CD14-positive monocyte (primary cell): Measurements from ENCODE around the gene PLSCR4. TPM values are rescaled to one million over a fixed set of nuclear protein-coding genes. Genes with fewer than 3 reads are reported as not detected.

Source experiments
- DNase-seq, 3 donors: peaks; one replicate each; pipeline ENCODE4 v3.0.0-alpha.2; 2011 to 2022
- H2AFZ ChIP-seq: 2 replicates; pipeline ENCODE4 v1.6.0; 2012; ENCODE audit warnings: mild to moderate bottlenecking, low read depth, low read length, inconsistent platforms; ENCODE audit not compliant: insufficient read depth, poor library complexity, severe bottlenecking
- H3K27ac ChIP-seq, 2 donors: 1 replicate in 1 of 2; 2 replicates in 1 of 2; pipeline ENCODE4 v1.5.1; 2012 to 2013; ENCODE audit warnings: low read length in 2 of 2, control low read depth in 1 of 2, inconsistent platforms in 1 of 2, low read depth in 1 of 2, mild to moderate bottlenecking in 1 of 2
- H3K27me3 ChIP-seq, 2 donors: one replicate each; pipeline versions ENCODE4 v1.6.0 to v1.6.1; 2011 to 2013; ENCODE audit warnings: low read length in 2 of 2; ENCODE audit not compliant: control insufficient read depth in 2 of 2, insufficient read depth in 2 of 2
- H3K36me3 ChIP-seq, 2 donors: replicated peaks in 1 of 2; 1 replicate in 1 of 2; 2 replicates in 1 of 2; pipeline versions ENCODE4 v1.5.1 to v1.6.1; 2012 to 2013; ENCODE audit warnings: low read length in 2 of 2, control low read depth in 1 of 2, inconsistent platforms in 1 of 2, mild to moderate bottlenecking in 1 of 2; ENCODE audit not compliant: insufficient read depth in 2 of 2, control insufficient read depth in 1 of 2
- H3K4me1 ChIP-seq, 2 donors: 1 replicate in 1 of 2; 2 replicates in 1 of 2; pipeline versions ENCODE4 v1.5.1 to v1.6.1; 2012 to 2013; ENCODE audit warnings: low read length in 2 of 2, control low read depth in 1 of 2, inconsistent platforms in 1 of 2, mild to moderate bottlenecking in 1 of 2, moderate library complexity in 1 of 2; ENCODE audit not compliant: insufficient read depth in 2 of 2, control insufficient read depth in 1 of 2
- H3K4me2 ChIP-seq: replicated peaks from 2 replicates; pipeline ENCODE3; 2012; ENCODE audit warnings: low read length, moderate library complexity, mild to moderate bottlenecking; ENCODE audit not compliant: poor library complexity, severe bottlenecking; ENCODE audit errors: extremely low read depth
- H3K4me3 ChIP-seq, 3 experiments: fragments of 200-600 bp in 1 of 3; sonication (generic) in 1 of 3; replicated peaks in 1 of 3; 1 replicate in 2 of 3; 2 replicates in 1 of 3; pipeline ENCODE4 v1.5.1; 2011 to 2013; ENCODE audit warnings: low read length in 3 of 3, mild to moderate bottlenecking in 3 of 3, control low read depth in 2 of 3, low read depth in 2 of 3, inconsistent platforms in 1 of 3, moderate library complexity in 1 of 3
- H3K79me2 ChIP-seq: 2 replicates; pipeline ENCODE4 v1.6.0; 2012; ENCODE audit warnings: mild to moderate bottlenecking, control low read depth, inconsistent platforms, low read length, moderate library complexity; ENCODE audit not compliant: insufficient read depth
- H3K9ac ChIP-seq: 2 replicates; pipeline ENCODE4 v1.6.0; 2017; ENCODE audit warnings: low read length, mild to moderate bottlenecking; ENCODE audit not compliant: insufficient read depth, poor library complexity, severe bottlenecking
- H3K9me3 ChIP-seq, 2 donors: replicated peaks in 1 of 2; 1 replicate in 1 of 2; 2 replicates in 1 of 2; pipeline versions ENCODE4 v1.5.1 to v1.6.1; 2012 to 2013; ENCODE audit warnings: low read length in 2 of 2, control low read depth in 1 of 2; ENCODE audit not compliant: control insufficient read depth in 1 of 2, insufficient read depth in 1 of 2
- H4K20me1 ChIP-seq: 2 replicates; pipeline ENCODE4 v1.6.0; 2012; ENCODE audit warnings: mild to moderate bottlenecking, low read length, control low read depth, moderate library complexity; ENCODE audit not compliant: insufficient read depth
- H3K27ac Mint-ChIP-seq, 7 donors: one replicate each; pipeline ENCODE4 v1.8.0; 2020; ENCODE audit warnings: mild to moderate bottlenecking in 7 of 7, mixed read lengths in 7 of 7, moderate library complexity in 6 of 7, inconsistent platforms in 2 of 7
- H3K27me3 Mint-ChIP-seq, 3 donors: one replicate each; pipeline ENCODE4 v1.8.0; 2021 to 2022; ENCODE audit warnings: low read depth in 3 of 3, mild to moderate bottlenecking in 3 of 3, mixed read lengths in 3 of 3, moderate library complexity in 3 of 3, inconsistent platforms in 1 of 3
- H3K36me3 Mint-ChIP-seq, 2 donors: one replicate each; pipeline ENCODE4 v1.8.0; 2020; ENCODE audit warnings: mixed read lengths in 2 of 2, inconsistent platforms in 1 of 2, mild to moderate bottlenecking in 1 of 2
- H3K4me1 Mint-ChIP-seq: one replicate; pipeline ENCODE4 v1.8.0; 2020; ENCODE audit warnings: mild to moderate bottlenecking, mixed read lengths
- H3K4me3 Mint-ChIP-seq, 2 donors: one replicate each; pipeline ENCODE4 v1.8.0; 2020; ENCODE audit warnings: mild to moderate bottlenecking in 2 of 2, mixed read lengths in 2 of 2, moderate library complexity in 1 of 2
- H3K9me3 Mint-ChIP-seq, 7 donors: one replicate each; pipeline ENCODE4 v1.8.0; 2020 to 2022; ENCODE audit warnings: mixed read lengths in 7 of 7, mild to moderate bottlenecking in 6 of 7, moderate library complexity in 6 of 7, inconsistent platforms in 2 of 7
- WGBS: methylation state at CpG from one replicate; pipeline ENCODE4 v1.1.5; 2013; ENCODE audit warnings: missing lambda C conversion rate; ENCODE audit not compliant: insufficient coverage; 5-methylcytosine and 5-hydroxymethylcytosine counted together
- intact Hi-C, 2 donors: fragments of 100-400 bp; cut with micrococcal nuclease; formaldehyde crosslinking; loops; one replicate each; pipeline versions ENCODE4 v1.15.0 to v1.15.1; 2023
- polyA plus RNA-seq, 3 donors: library from polyadenylated mRNA; depleted of rRNA in 1 of 3; unstranded in 2 of 3; stranded (reverse) in 1 of 3; fragments of 300-500 nt in 2 of 3; fragments of >200 nt in 1 of 3; fragmentation: Illumina TruSeq in 2 of 3; gene quantifications; 1 replicate in 2 of 3; 2 replicates in 1 of 3; pipeline ENCODE4 v1.2.3, GENCODE V29; 2012 to 2021
- TF ChIP-seq, protein P1 (sequence below): fragments of 200-600 bp; IDR thresholded peaks from one replicate; pipeline ENCODE4 v1.8.0; 2022; ENCODE audit warnings: antibody characterized with exemption, mild to moderate bottlenecking

PLSCR4 gene
- polyA plus RNA-seq, 3 donors, result 0.05 TPM; not detected in 2

DNA sequence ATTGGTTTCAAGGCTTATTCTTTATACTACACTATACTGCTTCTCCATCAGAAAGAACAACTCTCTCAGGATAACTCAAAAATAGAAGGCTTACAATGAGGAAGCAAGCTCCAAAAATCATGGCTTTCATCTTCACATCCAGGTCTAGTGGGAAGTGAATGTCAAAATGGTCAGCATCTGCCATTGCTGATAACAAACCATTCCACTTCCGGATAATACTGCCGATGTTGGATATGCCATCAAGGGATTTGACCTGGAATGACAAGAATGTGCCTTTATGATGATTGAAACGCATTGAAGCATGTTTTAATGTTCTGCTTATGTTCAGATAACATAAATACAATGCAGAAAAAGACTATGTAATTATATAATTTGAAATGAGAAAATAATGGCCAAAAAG is 55.9 kb downstream of the PLSCR4 start:
- no peak overlapping the region for H3K4me3 Mint-ChIP-seq
- Histone ChIP-seq H3K4me2 (no peak overlapping the region), H3K4me3 (no peak overlapping the region), H3K4me1 (no peaks in the 10 kb centered on the region), H2AFZ (no peak overlapping the region), H3K36me3 (no peaks in the 10 kb centered on the region), H3K9ac (no peak overlapping the region), H3K27me3 (no peaks in the 10 kb centered on the region), H3K9me3 (no peaks in the 10 kb centered on the region), H4K20me1 (no peaks in the 10 kb centered on the region), H3K79me2 (no peaks in the 10 kb centered on the region), H3K27ac (no peak overlapping the region)
- intact Hi-C loops, result no loop called here
- H3K27ac Mint-ChIP-seq, result no peak overlapping the region
- no peaks in the 10 kb centered on the region for H3K36me3 Mint-ChIP-seq
- no peaks in the 10 kb centered on the region for H3K4me1 Mint-ChIP-seq
- no peaks in the 10 kb centered on the region for H3K27me3 Mint-ChIP-seq
- DNase-seq, result no peak
- WGBS, result no CpG with 5 or more reads among the region's 3 CpGs
- no peaks in the 10 kb centered on the region for H3K9me3 Mint-ChIP-seq
- TF ChIP-seq, protein P1, sequence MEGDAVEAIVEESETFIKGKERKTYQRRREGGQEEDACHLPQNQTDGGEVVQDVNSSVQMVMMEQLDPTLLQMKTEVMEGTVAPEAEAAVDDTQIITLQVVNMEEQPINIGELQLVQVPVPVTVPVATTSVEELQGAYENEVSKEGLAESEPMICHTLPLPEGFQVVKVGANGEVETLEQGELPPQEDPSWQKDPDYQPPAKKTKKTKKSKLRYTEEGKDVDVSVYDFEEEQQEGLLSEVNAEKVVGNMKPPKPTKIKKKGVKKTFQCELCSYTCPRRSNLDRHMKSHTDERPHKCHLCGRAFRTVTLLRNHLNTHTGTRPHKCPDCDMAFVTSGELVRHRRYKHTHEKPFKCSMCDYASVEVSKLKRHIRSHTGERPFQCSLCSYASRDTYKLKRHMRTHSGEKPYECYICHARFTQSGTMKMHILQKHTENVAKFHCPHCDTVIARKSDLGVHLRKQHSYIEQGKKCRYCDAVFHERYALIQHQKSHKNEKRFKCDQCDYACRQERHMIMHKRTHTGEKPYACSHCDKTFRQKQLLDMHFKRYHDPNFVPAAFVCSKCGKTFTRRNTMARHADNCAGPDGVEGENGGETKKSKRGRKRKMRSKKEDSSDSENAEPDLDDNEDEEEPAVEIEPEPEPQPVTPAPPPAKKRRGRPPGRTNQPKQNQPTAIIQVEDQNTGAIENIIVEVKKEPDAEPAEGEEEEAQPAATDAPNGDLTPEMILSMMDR, result no peak

DNA sequence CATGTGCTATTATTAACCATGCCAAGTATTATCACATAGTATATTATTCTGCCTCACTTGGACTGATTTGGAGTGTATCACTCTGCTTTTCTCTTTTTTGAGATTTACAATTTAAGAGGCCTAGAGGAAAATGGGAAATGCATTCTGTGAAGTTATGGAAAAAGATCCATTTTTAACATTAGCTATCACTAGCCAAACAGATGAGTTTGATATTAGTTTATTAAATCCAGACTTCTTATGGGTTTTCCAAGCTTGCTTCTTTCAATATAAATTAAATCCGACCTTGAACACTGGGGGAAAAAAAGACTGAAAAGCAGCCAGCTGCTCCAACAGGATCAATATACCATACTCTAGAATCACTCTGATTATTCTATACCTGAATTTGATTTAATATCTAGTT is 59.9 kb downstream of the PLSCR4 start:
- H3K4me1 Mint-ChIP-seq, result no peaks in the 10 kb centered on the region
- H3K4me2 ChIP-seq, result no peak overlapping the region
- no peak overlapping the region for H3K27ac Mint-ChIP-seq
- no peak overlapping the region for H3K4me3 Mint-ChIP-seq
- no peak overlapping the region for H2AFZ ChIP-seq
- no peaks in the 10 kb centered on the region for H4K20me1 ChIP-seq
- no peaks in the 10 kb centered on the region for H3K36me3 Mint-ChIP-seq
- intact Hi-C loops, result no loop called here
- no peak overlapping the region for H3K9ac ChIP-seq
- no CpG with 5 or more reads among the region's 1 CpG for WGBS
- H3K79me2 ChIP-seq, result no peaks in the 10 kb centered on the region
- no peaks in the 10 kb centered on the region for H3K36me3 ChIP-seq
- peaks cover 0 to 2% (median 0%) of the 10 kb centered on the region in 3 donors for H3K27me3 Mint-ChIP-seq
- H3K27ac ChIP-seq, result no peak overlapping the region
- DNase-seq, result no peak
- no peaks in the 10 kb centered on the region for H3K9me3 Mint-ChIP-seq
- TF ChIP-seq, protein P1, result no peak
- H3K4me1 ChIP-seq, result no peaks in the 10 kb centered on the region
- H3K4me3 ChIP-seq, result no peak overlapping the region
- no peaks in the 10 kb centered on the region for H3K27me3 ChIP-seq
- H3K9me3 ChIP-seq, result no peaks in the 10 kb centered on the region
